DMS153 treated with DMSO at 0.1 percent for 48 hours (cell line): Measurements from ENCODE around the gene HEATR5B.
"Not testable (repeated sequence)": the region's sequence is repeated elsewhere in the genome, so short reads cannot be mapped to it uniquely, and the experiment has no call there.

Experiments
- DNase-seq: peaks from one replicate; lab custom pipeline; 2025; ENCODE audit not compliant: unreplicated experiment; lab: John Stamatoyannopoulos, UW

Gene HEATR5B

GRCh38 chr2:36951027-36951518 lies 133.1 kb downstream of the HEATR5B start:
- no peak for DNase-seq

DNA sequence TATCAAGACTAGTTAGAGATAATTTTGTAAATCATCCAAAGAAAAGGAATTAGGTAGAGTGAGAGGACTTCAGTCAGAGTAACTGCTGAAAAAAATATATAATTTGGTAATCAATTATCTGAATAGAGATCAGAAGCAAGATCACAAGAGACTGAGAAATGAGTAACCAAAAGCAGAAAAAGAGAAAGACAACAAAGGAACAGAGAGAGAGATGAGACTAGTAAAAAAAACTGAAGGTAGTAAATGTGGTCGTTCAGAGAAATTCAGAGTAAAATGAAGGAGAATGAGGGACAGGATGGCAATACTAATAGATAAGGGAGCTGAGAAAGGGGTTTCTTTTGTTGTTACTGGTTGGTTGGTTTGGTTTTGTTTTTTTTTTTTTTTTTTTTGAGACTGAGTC lies 134.3 kb downstream of the HEATR5B start:
- DNase-seq: no peak

DNA sequence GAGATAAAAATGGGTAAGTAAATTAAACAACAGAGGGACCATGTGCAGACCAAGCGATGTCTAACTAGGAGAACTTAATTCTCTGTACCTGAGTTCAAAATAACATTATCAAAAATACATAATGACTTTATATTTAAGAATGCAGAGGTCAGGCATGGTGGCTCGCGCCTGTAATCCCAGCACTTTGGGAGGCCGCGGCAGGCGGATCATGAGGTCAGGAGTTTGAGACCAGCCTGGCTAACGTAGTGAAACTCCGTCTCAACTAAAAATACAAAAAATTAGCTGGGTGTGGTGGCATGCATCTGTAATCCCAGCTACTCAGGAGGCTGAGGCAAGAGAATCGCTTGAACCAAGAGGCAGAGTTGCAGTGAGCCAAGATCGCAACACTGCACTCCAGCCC lies 138.9 kb downstream of the HEATR5B start:
- DNase-seq: not testable (repeated sequence)

- DNase-seq: no peak
Observed at GRCh38 chr2:36941867-36942266, 142.3 kb downstream of the HEATR5B start.

GRCh38 chr2:36936526-36936925 lies 147.6 kb downstream of the HEATR5B start:
- DNase-seq: not testable (repeated sequence)

GRCh38 chr2:36931688-36932087 lies 152.5 kb downstream of the HEATR5B start:
- DNase-seq: not testable (repeated sequence)
